Measurements from ENCODE around the gene TMEM91. TPM values are rescaled to one million over a fixed set of nuclear protein-coding genes. Genes with fewer than 3 reads are reported as not detected.
"Not testable (repeated sequence)": the region's sequence is repeated elsewhere in the genome, so short reads cannot be mapped to it uniquely, and the experiment has no call there.

Gene TMEM91
- total RNA-seq, 1 experiment from 2014 or later: 2.1 TPM

DNA sequence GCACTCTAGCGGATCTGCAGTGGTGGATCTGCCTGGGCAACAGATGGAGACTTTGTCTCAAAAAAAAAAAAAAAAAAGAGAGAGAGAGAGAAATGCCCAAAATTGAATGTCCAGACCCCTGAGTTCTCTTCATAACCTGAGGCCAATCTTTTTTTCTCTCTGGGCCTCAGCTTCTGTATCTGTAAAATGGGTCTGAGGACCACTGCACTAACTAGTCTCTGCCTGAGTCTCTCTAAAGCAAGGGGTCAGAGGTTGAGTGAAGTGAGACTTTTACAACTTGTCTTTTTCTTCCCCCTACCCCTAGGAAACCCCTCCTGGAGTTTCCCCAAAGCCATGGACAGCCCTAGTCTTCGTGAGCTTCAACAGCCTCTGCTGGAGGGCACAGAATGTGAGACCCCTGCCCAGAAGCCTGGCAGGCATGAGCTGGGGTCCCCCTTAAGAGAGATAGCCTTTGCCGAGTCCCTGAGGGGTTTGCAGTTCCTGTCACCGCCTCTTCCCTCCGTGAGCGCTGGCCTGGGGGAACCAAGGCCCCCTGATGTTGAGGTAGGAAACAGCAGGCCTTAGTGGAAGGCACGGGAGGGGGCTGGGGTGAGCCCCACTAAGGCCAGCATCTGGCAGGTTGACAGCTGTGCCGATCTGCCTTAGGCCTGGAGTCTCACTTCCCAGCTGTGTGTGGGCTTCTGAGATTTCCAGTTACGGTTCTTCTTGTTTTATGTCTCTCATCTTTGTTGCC, 1.8 kb downstream of the TMEM91 start:
- no peak for DNase-seq (ENCODE audit: low spot score)

DNA sequence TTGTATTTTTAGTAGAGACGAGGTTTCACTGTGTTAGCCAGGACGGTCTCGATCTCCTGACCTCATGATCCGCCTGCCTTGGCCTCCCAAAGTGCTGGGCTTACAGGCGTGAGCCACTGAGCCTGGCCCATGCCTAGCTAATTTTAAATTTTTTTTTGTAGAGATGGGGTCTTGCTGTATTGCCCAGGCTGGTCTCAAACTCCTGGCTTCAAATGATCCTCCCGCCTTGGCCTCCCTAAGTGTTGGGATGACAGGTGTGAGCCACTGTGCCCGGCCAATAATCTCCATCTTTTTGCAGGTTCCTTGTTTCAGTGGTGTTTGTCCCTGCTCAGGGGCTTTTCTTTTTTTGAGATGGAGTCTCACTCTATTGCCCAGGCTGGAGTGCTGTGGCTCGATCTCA, 5.2 kb downstream of the TMEM91 start:
- not testable (repeated sequence) for DNase-seq (ENCODE audit: low spot score)

DNA sequence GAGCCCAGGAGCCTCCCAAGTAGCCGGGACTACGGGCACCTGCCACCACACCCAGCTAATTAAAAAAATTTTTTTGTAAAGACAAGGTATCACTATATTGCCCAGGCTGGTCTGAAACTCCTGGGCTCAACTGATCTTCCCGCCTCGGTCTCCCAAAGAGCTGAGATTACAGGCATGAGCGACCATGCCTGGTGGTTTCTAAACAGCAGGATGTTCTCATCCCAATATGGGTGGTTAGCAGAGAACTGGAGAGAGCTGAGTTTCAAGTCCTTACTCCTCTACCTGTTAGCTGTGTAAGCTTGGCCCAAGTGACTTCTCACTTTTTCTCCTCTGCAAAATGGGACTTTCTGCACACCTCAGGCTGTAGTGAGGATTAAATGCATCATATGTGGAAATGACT, 8.0 kb downstream of the TMEM91 start:
- DNase-seq (ENCODE audit: low spot score): no peak

DNA sequence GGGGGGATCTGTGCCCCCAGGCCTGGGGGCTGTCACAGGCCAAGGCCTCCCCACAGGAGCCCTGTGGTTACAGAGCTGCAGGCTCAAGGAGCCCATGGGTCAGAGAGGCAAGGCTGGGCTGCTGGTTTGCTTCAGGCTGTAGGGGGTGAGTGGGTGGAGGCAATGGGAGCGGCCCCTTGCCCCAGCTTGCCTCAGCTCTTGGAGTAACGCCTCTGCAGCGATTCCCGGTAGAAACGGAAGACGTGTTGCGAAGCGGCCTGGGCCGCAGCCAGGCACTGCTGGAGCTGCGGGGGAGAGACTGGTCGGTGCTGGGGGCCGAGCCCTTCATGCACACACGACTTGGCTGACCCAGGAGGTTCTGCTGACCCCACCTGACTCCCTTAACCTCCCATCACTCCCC, 10.1 kb downstream of the TMEM91 start:
- DNase-seq (ENCODE audit: low spot score): no peak

DNA sequence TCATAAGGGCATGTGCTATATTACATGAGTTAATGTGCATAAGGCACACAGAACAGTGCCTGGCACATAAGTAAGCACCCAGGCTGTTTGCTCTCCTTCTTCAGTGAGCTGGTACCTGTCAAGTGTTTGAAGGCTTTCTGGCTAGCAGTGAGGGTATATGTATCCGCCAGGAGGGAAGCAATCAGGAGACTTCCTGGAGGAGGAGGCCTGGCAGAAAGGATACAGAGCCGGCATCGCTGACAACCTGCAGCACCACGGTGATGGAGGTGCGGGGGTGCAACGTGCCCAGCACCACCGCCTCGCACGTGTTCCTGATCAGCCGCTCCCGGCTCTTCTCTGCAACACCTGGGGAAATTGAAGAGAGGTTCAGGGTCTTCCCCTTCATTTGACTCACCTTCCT, 15.3 kb downstream of the TMEM91 start:
- no peak for DNase-seq (ENCODE audit: low spot score)

DNA sequence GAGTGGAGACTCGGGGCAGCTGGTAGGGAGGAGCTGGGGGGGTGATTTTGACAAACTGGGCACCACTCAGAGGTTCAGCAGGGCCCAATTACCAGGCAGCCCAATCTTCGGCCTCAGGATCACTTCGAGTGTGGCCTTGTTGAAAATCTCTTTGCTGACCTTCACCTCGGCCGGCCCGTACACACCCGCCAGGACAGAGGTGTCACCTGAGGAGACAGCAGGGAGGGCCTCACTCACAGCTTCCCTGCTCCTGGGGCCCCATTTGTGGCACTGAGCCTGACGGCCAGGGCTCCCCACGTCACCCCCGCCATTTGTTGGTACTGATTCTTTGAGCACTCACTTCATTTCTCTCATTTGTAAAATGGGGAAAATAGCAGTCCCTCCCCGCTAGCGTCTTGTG, 16.4 kb downstream of the TMEM91 start:
- no peak for DNase-seq (ENCODE audit: low spot score)

DNA sequence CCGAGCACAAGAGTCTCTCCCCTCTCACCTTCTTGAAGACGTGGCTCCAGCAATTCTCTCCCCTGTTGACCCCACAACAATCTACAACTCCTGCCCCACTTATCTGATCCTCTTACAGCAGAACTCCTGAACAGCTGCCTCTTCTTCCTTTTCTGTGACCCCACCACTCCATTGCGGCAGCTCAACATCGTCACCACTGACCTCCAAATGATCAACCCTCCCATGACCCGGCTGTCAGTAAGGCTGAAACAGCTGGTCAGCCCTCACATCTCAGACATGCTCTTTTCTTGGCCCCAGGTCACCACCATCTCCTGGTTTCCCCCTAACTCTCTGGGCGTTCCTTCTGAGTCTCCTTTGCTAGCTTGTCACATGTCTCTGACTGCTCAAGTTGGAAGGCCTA, 19.0 kb downstream of the TMEM91 start:
- DNase-seq (ENCODE audit: low spot score): no peak

DNA sequence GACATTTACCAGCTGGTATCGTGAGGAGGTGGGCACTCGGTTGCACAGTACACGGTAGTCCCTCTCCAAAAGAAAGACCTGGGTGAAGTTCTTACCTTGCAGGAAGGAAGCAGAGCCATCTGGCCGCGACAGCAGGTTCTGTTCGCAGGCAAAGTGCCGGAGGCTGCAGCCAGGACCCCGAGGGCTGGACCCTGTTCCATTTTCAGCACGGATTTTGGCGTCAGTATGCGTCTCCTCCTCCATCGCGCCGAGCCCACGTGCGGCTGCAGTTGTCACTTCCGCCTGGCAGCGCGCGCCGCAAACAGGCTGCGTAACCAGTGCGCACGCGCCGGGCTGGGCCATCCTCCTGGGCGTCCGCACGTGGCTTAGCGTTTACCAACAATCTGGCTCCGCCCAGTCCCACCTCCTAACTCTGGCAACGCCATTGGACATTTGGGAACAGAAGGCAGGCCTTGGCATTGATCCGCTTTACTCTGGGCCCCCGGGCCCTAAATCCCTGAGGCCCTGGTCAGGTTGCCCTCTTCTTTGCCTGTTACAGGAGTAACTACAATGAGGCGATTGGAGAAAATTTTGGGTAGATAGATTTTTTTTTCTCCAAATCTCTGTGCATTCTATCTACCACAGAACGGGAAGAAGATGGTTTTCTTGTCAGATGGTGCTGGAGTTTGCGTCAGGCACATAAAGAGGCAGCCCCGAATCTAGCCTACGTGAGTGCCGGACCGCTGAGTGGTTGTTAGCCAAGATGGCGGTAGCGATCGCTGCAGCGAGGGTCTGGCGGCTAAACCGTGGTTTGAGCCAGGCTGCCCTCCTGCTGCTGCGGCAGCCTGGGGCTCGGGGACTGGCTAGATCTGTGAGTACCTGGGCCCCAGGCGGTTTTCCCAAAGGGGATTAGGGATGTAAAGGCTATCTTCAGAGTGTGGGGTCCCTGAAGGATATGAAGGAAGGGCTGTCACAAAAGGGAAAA, 21.0 kb downstream of the TMEM91 start, which contains the start of the genes BCKDHA and EXOSC5:
BCKDHA (plus strand) TSS at position 733 of the 964 bp plus-strand sequence; CDS start at position 743, 10 bp downstream.
EXOSC5 (minus strand) TSS at position 274 of the 964 bp plus-strand sequence; CDS start at position 243, 31 bp downstream.
- DNase-seq (ENCODE audit: low spot score): peak; percentile 100

DNA sequence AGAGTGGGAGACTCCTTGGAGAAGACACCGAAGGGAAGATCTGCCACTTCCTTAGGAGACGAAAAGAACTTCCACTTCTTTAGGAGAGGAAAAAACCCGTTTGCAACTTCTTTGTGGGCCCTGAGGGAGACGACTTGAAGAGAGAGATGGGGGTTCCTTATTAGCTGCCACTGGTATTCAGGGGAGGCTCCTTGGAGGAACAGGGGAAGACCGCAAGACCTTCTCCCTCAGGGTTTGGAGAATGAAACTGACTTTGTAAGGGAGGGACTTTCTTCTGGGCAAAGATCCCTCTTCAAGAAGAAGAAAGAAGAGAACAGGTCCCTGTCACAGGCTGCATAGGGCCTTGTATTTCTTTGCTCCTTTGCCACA, 21.7 kb downstream of the TMEM91 start:
- no peak for DNase-seq (ENCODE audit: low spot score)

DNA sequence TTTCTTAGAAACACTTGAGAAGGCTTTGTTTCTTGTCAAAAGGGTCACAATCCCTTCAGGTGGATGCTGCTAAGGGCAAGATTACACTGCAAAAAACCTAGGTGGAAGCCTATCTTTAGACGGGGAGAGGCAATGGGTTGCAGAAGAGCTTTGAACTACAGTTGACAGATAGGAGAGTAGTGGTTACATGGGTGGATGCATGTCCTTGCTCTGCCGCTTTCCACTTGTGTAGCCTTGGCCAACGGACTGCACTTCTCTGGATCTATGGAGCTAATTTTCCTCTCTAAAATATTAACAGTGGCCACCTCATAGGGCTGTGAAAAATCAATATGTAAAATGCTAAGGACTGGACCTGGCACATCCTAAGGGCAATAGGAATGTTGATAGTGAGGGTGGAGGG, 22.3 kb downstream of the TMEM91 start:
- DNase-seq (ENCODE audit: low spot score): no peak

DNA sequence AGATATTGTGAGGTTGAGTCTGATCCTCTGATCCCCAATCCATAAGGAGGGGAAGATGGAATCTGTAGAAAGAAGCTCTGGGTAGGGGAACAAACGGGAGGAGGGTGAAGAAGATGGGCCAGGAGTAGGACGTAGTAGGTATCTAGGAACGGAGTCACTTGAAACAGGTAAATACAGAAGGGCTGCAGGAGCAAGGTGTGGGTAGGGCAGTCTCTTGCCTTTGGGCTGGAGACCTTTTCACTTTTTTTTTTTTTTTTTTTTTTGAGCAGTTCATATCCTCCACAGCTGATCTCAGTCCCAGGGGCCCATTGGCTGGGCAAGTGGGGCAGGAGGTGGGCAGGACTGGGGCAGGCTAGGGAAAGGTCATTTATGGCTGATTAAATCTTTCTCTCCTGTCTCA, 22.8 kb downstream of the TMEM91 start:
- DNase-seq (ENCODE audit: low spot score): no peak

DNA sequence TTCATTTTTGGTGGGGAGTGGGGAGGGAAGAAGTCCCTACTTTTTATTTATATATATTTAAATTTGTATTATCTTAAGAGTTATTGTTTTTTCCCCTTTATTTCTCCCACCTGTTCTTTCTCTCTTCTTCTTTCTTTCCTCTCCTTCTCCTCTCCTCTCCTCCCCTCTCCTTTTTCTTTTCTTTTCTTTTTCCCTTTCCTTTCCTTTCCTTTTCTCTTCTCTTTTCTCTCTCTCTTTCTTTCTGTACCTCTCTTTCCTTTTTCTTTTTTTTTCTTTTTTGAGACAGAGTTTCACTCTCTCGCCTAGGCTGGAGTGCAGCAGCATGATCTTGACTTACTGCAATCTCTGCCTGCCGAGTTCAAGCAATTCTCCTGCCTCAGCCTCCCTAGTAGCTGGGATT, 23.2 kb downstream of the TMEM91 start:
- DNase-seq (ENCODE audit: low spot score): no peak

DNA sequence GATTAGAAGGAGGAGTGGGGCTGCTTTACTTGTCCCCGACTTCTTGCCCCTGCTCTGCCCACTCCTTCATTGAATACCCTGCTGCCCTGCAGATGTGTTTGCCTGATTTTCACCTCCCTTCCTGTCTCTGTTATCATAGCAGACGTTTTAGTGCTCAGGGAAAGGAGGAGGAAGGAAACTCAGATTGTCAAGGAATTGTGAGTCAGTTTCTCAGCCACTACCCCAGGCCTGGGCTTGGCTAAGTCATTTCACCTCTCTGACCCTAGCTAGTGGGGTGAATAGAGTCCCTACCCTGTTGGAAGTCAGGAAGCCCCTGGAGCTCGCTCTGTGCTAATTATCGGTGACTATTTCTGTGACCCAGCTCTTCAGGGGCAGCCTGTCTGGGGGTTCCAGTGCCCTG, 25.1 kb downstream of the TMEM91 start:
- no peak for DNase-seq (ENCODE audit: low spot score)

DNA sequence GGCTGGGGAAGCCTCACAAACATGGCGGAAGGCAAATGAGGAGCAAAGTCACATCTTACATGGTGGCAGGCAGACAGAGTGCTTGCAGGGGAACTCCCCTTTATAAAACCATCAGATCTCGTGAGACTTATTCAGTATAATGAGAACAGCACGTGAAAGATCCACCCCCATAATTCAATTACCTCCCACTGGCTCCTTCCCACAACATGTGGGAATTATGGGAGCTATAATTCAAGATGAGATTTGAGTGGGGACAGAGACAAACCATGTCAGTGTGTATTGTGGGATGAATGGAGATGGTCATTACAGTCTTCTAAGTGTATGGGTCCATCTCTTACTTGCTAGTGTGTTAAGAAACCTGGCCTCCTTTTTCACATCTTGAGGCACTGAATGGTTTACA, 25.7 kb downstream of the TMEM91 start:
- no peak for DNase-seq (ENCODE audit: low spot score)

DNA sequence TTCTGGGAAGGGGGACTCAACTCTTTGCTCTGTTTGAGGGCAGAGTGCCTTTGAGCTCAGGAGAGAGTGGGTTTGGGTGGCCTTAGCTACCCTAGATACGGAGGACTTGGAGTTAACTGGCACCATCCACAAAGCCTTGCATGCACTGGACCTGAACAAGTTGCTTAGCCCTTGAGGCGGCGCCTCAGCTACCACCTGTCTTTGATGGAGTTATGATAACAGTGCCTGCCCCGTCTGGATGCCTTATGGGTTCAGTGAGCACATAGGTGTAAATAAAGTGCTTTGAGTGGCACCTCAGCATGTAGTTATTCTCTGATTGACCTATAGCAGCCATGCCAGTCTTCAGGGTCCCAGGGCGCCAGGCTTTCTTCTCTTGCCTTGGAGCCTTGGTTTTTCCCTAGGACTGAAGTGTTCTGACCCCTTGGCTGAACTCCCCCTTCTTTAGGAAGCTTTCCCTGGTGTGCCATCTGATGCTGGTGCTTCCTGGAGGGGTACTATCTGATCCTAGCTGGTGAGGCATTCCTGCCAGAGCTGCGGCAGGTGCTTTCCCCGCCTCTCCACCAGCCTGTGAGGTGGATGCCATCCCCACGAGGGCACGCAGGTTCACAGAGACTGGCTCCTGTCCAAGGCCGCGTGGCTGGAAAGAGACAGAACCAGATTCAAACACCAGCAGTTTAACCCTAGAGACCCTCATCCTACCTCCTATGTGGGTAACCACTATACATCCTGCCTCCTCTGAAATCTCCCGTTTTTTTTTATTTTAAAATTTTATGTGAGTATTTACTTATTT, 27.0 kb downstream of the TMEM91 start:
- no peak for DNase-seq (ENCODE audit: low spot score)

DNA sequence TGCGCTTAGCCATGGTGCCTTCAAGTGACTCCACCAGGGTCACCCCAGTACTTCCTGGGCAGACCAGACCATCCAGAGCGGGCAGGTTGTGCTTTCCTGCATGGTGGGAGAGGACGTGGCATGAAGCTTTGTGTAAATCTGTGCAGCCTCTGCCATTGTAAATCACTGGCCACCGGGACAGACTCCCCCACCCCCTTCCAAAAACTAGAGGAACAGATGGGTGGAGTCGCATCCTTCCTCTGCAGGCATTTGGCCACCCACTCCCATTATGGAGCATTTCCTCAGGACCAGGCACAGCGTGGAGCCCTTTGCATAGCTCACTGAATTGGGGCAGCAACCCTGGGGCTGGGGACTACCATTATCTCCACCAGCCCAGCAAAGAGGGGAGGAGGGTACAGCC, 29.4 kb downstream of the TMEM91 start:
- DNase-seq (ENCODE audit: low spot score): no peak

DNA sequence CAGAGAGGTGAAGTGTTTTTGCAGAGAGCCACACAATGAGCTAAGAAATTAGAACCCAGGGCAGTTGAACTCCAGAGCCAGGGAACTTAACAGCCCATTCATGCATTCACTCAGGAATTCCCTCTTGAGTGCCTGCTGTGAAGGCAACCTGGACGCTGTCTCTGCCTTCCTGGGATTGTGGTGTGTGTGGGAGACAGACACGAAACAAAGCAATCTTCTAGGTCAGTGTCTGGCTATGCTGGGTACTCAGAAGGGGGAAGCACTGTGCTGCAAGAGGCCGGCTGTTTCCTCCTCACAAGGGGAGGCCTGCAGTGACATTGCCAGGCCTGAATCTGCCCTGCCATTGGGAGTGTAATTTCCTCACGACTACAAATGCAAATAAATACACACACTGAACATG, 30.9 kb downstream of the TMEM91 start:
- DNase-seq (ENCODE audit: low spot score): no peak

DNA sequence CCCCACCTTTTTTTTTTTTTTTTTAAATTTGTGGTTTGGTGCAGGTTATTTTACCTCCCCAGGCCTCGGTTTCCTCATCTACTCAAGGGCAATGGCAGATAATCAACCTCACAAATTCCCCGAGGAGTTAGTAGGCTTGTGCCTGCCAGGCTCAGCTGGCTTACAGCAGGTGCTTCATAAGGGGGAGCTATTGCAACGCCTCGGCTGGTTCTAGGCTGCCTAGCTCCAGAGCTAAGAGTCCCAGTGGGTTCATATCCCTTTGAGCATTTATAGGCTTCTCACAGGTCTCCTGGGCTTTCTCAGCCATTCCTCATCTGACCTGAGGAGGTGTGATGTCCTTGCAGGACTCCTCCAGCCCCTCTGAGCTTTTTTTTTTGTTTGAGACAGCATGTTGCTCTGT, 31.9 kb downstream of the TMEM91 start:
- DNase-seq (ENCODE audit: low spot score): no peak

DNA sequence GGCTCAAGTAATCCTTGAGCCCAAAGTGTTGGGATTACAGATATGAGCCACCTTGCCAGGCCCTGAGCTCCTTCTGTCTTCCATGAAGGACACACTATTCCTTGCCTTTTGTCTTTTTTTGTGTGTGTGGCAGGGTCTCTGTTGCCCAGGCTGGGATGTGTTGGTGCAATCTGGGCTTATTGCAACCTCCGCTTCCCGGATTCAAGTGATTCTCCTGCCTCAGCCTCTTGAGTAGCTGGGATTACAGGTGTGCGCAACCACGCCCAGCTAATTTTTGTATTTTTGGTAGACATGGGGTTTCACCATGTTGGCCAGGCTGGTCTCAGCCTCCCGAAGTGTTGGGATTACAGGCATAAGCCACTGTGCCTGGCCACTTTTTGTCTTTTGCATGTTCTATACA, 32.5 kb downstream of the TMEM91 start:
- not testable (repeated sequence) for DNase-seq (ENCODE audit: low spot score)

DNA sequence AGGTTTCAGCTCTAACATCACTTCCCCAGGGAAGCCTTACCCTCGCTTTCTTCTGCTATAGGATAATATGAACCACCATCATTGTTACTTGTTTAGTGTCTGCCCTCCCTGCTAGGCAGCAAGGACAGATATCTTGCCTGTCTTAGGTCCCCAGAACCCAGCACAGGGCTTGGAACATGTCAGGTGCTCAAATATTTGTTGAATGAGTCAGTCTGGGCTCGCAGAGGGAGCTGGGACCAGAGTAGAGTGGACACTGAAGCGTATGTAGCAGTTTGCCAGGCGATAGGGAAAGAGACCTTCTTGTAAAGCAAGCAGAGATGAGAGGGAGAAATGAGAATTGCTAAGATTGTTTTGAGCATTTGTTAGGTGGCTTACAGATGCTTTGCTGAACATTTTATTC, 33.0 kb downstream of the TMEM91 start:
- DNase-seq (ENCODE audit: low spot score): peak; percentile 78

DNA sequence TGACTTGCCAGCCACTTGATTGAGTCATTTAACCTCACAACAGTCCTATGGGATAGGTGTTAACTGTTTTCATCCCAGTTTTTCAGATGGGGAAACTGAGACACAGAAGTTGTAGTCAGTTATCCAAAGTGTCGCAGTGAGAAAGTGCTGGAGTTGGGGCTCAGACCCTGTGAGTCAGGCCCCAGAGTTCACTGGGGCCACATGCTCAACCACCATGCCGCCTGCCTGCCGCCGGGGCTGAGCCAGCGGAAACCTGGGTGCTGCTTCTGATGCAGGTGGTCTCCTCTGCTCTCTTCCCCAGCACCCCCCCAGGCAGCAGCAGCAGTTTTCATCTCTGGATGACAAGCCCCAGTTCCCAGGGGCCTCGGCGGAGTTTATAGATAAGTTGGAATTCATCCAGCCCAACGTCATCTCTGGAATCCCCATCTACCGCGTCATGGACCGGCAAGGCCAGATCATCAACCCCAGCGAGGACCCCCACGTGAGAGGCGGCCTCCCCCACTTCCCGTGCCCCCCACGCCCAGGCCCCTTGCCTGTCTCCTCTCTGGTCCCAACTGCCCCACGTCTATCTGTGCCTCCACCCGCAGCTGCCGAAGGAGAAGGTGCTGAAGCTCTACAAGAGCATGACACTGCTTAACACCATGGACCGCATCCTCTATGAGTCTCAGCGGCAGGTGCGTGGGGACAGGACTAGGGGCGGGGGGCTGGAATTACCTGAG, 34.2 kb downstream of the TMEM91 start:
- DNase-seq (ENCODE audit: low spot score): no peak
